Mucosa of stomach (tissue), 1 donor: ENCODE results near the gene EMC10.

Experiments
- H3K27me3 ChIP-seq: one replicate; pipeline ENCODE4 v1.7.0; 2013; ENCODE audit warnings: mild to moderate bottlenecking, low read length; ENCODE audit not compliant: control insufficient read depth, insufficient read depth
- H3K36me3 ChIP-seq: one replicate; pipeline ENCODE4 v1.7.0; 2013; ENCODE audit warnings: low read length; ENCODE audit not compliant: control insufficient read depth, insufficient read depth
- H3K4me1 ChIP-seq: one replicate; pipeline ENCODE4 v1.7.0; 2013; ENCODE audit warnings: mild to moderate bottlenecking, low read length; ENCODE audit not compliant: control insufficient read depth, insufficient read depth
- H3K4me3 ChIP-seq: one replicate; pipeline ENCODE4 v1.7.0; 2013; ENCODE audit warnings: low read length
- H3K9ac ChIP-seq: one replicate; pipeline ENCODE4 v1.7.0; 2013; ENCODE audit warnings: mild to moderate bottlenecking, low read length, moderate library complexity
- H3K9me3 ChIP-seq: one replicate; pipeline ENCODE4 v1.7.0; 2013; ENCODE audit warnings: mild to moderate bottlenecking, low read length, moderate library complexity; ENCODE audit not compliant: control insufficient read depth
- donor health status: Pancreatic carcinoma.

The EMC10 gene

DNA sequence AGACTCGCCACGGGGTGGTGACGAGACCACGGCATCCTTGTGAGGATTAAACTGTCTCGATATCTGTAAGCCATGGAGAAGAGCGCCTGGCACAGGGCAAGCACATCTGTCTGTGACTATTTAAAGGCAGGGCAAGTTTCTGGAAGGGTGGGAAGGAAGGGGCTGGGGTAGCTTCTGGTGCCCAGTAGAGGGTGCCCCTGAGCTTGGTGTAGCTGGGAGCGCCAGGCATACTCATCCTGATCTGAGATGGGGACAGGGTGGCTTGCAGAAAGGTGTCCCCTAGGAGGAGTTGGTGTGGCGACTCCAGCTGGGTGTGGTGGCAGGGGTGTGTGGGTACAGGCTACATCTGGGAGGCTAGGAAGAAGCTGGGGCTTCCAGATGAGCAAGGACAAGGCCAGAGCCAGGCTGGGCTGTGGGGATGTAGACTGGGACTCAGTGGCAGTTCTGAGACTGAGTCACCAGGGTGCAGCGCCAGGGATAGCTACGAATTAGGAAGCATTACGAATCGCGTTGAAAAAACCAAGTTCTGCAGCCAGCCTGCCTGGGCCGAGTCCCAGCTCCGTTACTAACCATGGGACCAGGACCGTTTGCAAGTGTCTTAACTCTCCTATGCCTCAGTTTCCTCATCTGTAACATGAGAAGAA lies 60.5 kb downstream of the EMC10 start:
- no peaks in the 10 kb centered on the region for H3K36me3 ChIP-seq
- no peaks in the 10 kb centered on the region for H3K4me1 ChIP-seq
- H3K27me3 ChIP-seq: no peaks in the 10 kb centered on the region
- no peak overlapping the region for H3K9ac ChIP-seq
- H3K9me3 ChIP-seq: no peaks in the 10 kb centered on the region
- no peak overlapping the region for H3K4me3 ChIP-seq

- Histone ChIP-seq H3K9ac (no peak overlapping the region), H3K4me1 (no peaks in the 10 kb centered on the region), H3K4me3 (no peak overlapping the region), H3K27me3 (no peaks in the 10 kb centered on the region), H3K9me3 (no peaks in the 10 kb centered on the region), H3K36me3 (no peaks in the 10 kb centered on the region)
Observed at GRCh38 chr19:50537306-50537685, 61.0 kb downstream of the EMC10 start.

DNA sequence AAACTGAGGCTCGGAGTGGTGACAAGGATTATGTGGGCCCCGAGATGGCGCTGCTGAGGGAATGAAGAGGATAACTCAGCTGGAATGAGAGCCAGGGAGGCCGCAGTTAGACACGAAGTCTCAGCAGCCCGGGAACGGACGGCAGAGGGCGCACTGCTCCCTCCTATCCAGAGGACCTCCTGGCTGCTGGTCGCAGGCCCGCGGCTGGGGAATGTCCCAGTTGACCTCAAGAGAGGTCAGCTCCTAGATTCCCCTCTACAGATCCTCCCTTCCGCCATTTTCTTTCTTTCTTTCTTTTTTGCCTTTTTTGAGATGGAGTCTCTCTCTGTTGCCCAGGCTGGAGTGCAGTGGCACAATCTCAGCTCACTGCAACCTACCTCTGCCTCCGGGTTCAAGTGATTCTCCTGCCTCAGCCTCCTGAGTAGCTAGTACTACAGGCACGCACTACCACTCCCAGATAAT lies 61.5 kb downstream of the EMC10 start:
- no peaks in the 10 kb centered on the region for H3K27me3 ChIP-seq
- no peaks in the 10 kb centered on the region for H3K9me3 ChIP-seq
- no peaks in the 10 kb centered on the region for H3K36me3 ChIP-seq
- no peak overlapping the region for H3K9ac ChIP-seq
- H3K4me3 ChIP-seq: no peak overlapping the region
- H3K4me1 ChIP-seq: no peaks in the 10 kb centered on the region
